Ovary (tissue), 3 donors: ENCODE results near the gene GPR108.

Experiments used
- EP300 ChIP-seq: sonication (generic); formaldehyde crosslinking; IDR thresholded peaks from one replicate; pipeline ENCODE4 v1.6.1; 2017; ENCODE audit warnings: antibody characterized with exemption
- POLR2A ChIP-seq: fragments of 450-650 bp; IDR thresholded peaks from one replicate; pipeline ENCODE4 v1.6.1; 2017; ENCODE audit warnings: antibody characterized with exemption, mild to moderate bottlenecking, moderate library complexity
- TF ChIP-seq, protein P1 (sequence below), 3 donors: fragments of 450-650 bp in 2 of 3; fragments of 200-600 bp in 1 of 3; IDR thresholded peaks; one replicate each; pipeline versions ENCODE4 v1.5.1 to v1.8.0; 2016 to 2022; ENCODE audit warnings: antibody characterized with exemption in 3 of 3, mild to moderate bottlenecking in 1 of 3
- donor health status: DM: no; HTN: no; CAD: no.

DNA sequence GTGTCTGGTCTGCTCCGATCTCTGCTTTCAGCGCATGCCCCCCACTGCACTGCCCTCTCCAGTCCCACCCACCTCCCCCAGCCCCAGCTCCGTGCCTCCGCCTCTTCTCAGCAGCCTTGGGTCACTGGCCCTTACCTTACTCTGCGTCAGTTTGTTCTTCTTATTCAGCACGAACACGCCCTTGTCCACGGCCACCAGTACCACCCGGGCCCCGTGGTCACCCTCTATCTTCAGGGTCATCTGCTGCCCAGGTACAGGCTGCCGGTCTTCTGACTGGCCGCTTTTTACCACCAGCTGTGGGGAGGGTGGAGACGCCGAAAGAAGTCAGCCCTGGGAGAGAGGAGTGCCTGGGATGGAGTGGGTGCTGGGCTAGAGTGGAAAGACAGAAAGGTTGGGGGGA is 27.8 kb downstream of the GPR108 start:
- TF ChIP-seq POLR2A (no peak), EP300 (no peak)
- TF ChIP-seq, protein P1, sequence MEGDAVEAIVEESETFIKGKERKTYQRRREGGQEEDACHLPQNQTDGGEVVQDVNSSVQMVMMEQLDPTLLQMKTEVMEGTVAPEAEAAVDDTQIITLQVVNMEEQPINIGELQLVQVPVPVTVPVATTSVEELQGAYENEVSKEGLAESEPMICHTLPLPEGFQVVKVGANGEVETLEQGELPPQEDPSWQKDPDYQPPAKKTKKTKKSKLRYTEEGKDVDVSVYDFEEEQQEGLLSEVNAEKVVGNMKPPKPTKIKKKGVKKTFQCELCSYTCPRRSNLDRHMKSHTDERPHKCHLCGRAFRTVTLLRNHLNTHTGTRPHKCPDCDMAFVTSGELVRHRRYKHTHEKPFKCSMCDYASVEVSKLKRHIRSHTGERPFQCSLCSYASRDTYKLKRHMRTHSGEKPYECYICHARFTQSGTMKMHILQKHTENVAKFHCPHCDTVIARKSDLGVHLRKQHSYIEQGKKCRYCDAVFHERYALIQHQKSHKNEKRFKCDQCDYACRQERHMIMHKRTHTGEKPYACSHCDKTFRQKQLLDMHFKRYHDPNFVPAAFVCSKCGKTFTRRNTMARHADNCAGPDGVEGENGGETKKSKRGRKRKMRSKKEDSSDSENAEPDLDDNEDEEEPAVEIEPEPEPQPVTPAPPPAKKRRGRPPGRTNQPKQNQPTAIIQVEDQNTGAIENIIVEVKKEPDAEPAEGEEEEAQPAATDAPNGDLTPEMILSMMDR (IDR thresholded peaks at IDR 0.05): no peak
